HTR-8/SVneo (cell line): Measurements from ENCODE around the gene L1CAM.
"Not testable (repeated sequence)": the region's sequence is repeated elsewhere in the genome, so short reads cannot be mapped to it uniquely, and the experiment has no call there.

ENCODE experiments used
- DNase-seq: peaks from one replicate; pipeline ENCODE4 v3.0.0; 2011; ENCODE audit warnings: low spot score, mixed read lengths; ENCODE audit not compliant: insufficient read length
- FAIRE-seq: peaks from 2 replicates; lab custom pipeline; 2011; peaks lifted over from hg19 to GRCh38; lab: Jason Lieb, UNC

Gene L1CAM

DNA sequence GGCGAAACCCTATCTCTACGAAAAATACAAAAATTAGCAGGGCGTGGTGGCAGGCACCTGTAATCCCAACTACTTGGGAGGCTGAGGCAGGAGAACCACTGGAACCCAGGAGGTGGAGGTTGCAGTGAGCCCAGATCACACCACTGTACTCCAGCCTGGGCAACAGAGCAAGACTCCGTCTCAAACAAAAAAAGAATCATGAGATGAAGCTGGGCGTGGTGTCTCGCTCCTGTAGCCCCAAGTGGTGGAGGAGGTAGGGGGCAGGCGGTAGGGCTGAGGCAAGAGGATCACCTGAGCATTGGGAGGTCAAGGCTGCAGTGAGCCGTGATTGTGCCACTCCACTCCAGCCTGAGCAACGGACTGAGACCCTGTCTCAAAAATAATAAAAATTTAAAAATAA, 67.9 kb downstream of the L1CAM start:
- DNase-seq, FAIRE-seq: not testable (repeated sequence)

DNA sequence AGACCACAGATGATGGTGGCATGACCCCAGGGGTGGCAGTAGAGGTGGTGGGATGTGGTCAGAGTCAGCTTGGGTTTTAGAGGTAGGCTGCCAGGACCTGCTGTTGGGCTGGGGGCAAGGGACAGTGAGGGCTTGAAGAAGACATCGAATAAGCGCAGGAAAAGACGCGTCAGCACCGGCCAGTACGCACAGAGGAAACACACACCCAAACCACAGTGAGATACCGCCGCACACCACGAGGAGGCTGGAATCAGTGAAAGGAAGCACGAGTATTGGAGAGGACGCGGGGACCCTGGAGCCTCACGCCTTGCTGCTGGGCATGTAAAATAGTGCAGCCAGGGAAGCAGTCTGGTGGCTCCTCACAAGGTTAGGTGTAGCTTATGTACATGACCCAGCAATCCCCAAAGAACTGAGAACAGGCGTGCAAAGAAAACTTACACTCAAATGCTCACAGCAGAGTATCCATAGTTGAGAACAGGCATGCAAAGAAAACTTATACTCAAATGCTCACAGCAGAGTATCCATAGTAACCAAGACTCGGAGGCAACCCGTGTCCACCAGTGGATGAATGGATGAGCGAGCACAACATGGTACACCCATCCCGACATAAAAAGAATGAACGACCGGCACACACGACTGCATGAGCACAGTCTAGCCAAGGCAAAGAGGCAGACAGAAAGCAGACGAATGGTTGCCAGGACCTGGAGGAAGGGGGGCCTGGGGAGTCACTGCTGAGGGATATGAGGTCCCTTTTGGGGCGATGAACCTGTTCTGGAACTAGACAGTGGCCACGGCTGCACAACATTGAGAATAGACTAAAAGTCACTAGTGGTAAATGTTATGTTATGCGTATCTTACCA, 68.9 kb downstream of the L1CAM start:
- no peak for DNase-seq
- FAIRE-seq, result no peak

DNA sequence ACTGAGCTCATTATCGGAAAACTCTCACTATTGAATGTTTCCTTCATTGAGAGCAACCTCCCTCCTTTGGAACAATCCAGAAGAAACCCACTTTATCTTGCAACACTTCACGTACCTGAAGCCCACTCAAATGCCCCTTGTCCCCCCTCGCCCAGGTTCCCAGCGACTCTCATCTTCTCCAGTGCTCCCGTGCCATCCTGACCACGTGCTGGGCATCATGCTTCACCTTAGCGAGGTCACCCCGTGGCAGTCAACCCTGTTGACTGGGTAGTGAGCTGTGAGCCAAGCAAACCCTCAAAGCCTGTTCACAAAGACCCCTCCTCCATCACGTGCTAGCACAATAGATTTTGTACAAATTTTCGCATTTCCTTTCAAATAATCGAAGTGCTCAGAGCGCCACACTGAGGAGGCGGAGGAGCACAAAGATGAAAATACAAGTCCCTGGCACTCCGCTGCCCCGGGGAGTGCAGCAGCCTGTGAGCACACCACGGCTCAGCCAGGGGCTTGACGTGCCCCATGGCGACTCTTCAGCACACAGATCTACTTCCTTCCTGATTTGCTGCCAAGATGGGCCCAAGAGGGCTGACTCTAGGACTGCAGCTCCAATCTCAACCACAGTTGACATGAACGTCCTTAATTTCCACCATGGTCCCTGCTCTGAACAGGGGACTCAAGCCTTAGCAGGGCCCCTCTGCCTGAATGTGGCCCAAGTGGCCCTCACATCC, 71.2 kb downstream of the L1CAM start:
- DNase-seq (no peak), FAIRE-seq (no peak)

DNA sequence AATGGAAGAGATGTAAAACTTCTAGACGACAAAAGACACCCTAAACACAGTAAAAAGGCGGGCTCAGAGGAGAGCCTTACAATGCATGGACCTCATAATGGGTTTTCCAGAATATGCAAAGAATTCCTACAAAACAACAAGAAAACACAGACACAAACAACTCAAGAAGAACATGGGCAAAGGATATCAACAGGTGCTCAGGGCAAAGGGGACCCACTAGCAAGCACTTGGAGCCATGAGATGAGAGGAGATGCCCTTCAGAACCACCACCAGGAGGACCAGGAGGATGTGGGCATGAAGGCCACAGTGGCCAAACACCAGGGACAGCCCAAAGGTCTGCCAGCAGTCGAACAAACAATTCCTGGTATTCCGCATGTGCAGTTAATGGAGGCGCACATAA, 72.8 kb downstream of the L1CAM start:
- DNase-seq (no peak), FAIRE-seq (no peak)

DNA sequence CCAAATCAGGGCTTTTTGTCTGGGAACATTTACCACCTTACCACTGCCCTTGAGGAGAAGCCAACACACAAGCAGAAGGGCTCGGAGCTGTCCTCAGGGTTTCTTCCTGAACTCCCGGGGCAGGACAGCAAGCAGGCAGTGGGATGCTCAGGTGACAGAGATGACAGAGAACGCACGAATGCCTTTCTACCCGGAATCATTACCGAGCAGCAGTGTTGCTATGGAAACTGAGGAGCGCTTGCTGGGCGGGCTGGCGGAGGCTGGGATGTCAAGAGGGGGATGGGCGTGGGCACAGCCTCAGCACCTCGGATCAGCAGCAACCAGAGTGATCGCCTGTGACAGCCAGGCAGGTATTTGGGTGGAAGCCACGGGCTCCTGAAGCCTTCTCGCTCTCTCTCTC, 73.8 kb downstream of the L1CAM start:
- FAIRE-seq (no peak), DNase-seq (no peak)
